Endothelial cell of umbilical vein (primary cell): Measurements from ENCODE around the gene CCNC. TPM values are rescaled to one million over a fixed set of nuclear protein-coding genes. Genes with fewer than 3 reads are reported as not detected.

Experiments
- BruUV-seq: library from RNA; stranded (reverse); fragments of 400-500 nt; replicated peaks from 2 replicates; lab custom pipeline; 2021; lab: Mats Ljungman, UMichigan
- CTCF ChIA-PET: fragments of 300-600, 350-600 bp; sonication (Branson Sonifier 250); formaldehyde crosslinking; loops from one replicate; lab custom pipeline; 2021; ENCODE audit warnings: antibody characterized with exemption, inconsistent platforms; lab: Charles Lee
- POLR2A ChIA-PET: fragments of 300-600, 350-600 bp; sonication (Branson Sonifier 250); formaldehyde crosslinking; loops from one replicate; lab custom pipeline; 2021; ENCODE audit warnings: antibody characterized with exemption, inconsistent platforms; lab: Charles Lee
- DNase-seq: peaks from one replicate; pipeline ENCODE4 v3.0.0-alpha.2; 2011; ENCODE audit warnings: low read depth, low spot score
- FAIRE-seq: peaks from 2 replicates; lab custom pipeline; 2011; peaks lifted over from hg19 to GRCh38; lab: Jason Lieb, UNC
- H2AFZ ChIP-seq: 2 replicates; pipeline ENCODE4 v1.6.0; 2012; ENCODE audit warnings: low read depth, low read length, control low read depth, inconsistent platforms
- H3K27ac ChIP-seq: 2 replicates; pipeline ENCODE4 v1.5.1; 2011; ENCODE audit warnings: low read depth, mild to moderate bottlenecking, control low read depth, low read length, moderate library complexity; ENCODE audit not compliant: insufficient read depth
- H3K27me3 ChIP-seq, 2 experiments: 2 replicates each; pipeline versions ENCODE4 v1.6.0 to v1.6.1; 2011; ENCODE audit warnings: low read length in 2 of 2, mixed read lengths in 1 of 2; ENCODE audit not compliant: control insufficient read depth in 2 of 2, insufficient read depth in 2 of 2
- H3K36me3 ChIP-seq, 2 experiments: 2 replicates in 1 of 2; 3 replicates in 1 of 2; pipeline ENCODE4 v1.5.1; 2011; ENCODE audit warnings: low read length in 2 of 2, mild to moderate bottlenecking in 1 of 2, moderate library complexity in 1 of 2; ENCODE audit not compliant: control insufficient read depth in 2 of 2, insufficient read depth in 2 of 2; ENCODE audit errors: extremely low read depth in 1 of 2
- H3K4me1 ChIP-seq: 3 replicates; pipeline ENCODE4 v1.5.1; 2011; ENCODE audit warnings: mild to moderate bottlenecking, low read length; ENCODE audit not compliant: control insufficient read depth, insufficient read depth; ENCODE audit errors: extremely low read depth
- H3K4me2 ChIP-seq: 2 replicates; pipeline ENCODE4 v1.6.1; 2011; ENCODE audit warnings: low read length, control low read depth, mixed read lengths; ENCODE audit not compliant: insufficient read depth
- H3K4me3 ChIP-seq, 3 experiments: fragments of 200-600 bp in 1 of 3; sonication (generic), shearing (Covaris generic) in 1 of 3; replicated peaks in 1 of 3; 2 replicates each; pipeline ENCODE4 v1.5.1; 2011 to 2016; ENCODE audit warnings: control low read depth in 3 of 3, low read length in 3 of 3, mild to moderate bottlenecking in 2 of 3, inconsistent platforms in 1 of 3, low read depth in 1 of 3, moderate library complexity in 1 of 3; ENCODE audit not compliant: insufficient read depth in 1 of 3
- H3K79me2 ChIP-seq: 2 replicates; pipeline ENCODE4 v1.6.0; 2012; ENCODE audit warnings: low read length, inconsistent platforms; ENCODE audit not compliant: control insufficient read depth, insufficient read depth
- H3K9ac ChIP-seq: replicated peaks from 2 replicates; pipeline ENCODE3; 2011; ENCODE audit warnings: low read length, control low read depth; ENCODE audit not compliant: insufficient read depth; ENCODE audit errors: extremely low read depth
- H3K9me1 ChIP-seq: replicated peaks from 3 replicates; pipeline ENCODE4 v1.6.0; 2011; ENCODE audit warnings: mild to moderate bottlenecking, low read length; ENCODE audit not compliant: control insufficient read depth, insufficient read depth; ENCODE audit errors: extremely low read depth
- H3K9me3 ChIP-seq: replicated peaks from 2 replicates; pipeline ENCODE4 v1.5.1; 2012; ENCODE audit warnings: low read length, inconsistent platforms; ENCODE audit not compliant: control insufficient read depth, insufficient read depth
- H4K20me1 ChIP-seq: replicated peaks from 2 replicates; pipeline ENCODE3; 2011; ENCODE audit warnings: mild to moderate bottlenecking, low read length; ENCODE audit not compliant: control insufficient read depth, insufficient read depth; ENCODE audit errors: extremely low read depth
- EZH2 ChIP-seq: IDR thresholded peaks from 2 replicates; pipeline ENCODE4 v1.6.1; 2012; ENCODE audit warnings: borderline replicate concordance, low read depth, mild to moderate bottlenecking, moderate library complexity, low read length, inconsistent platforms; ENCODE audit not compliant: severe bottlenecking
- FOS ChIP-seq: IDR thresholded peaks from 2 replicates; pipeline ENCODE4 v1.6.1; 2011; ENCODE audit warnings: mild to moderate bottlenecking, low read length, moderate library complexity, borderline replicate concordance; ENCODE audit not compliant: insufficient read depth
- GATA2 ChIP-seq: IDR thresholded peaks from 2 replicates; pipeline ENCODE4 v1.7.0; 2011; ENCODE audit warnings: low read depth, mild to moderate bottlenecking, moderate library complexity, mixed read lengths, low read length; ENCODE audit not compliant: insufficient read length, insufficient read depth
- JUN ChIP-seq: IDR thresholded peaks from 2 replicates; pipeline ENCODE4 v1.6.1; 2011; ENCODE audit warnings: borderline replicate concordance, low read depth; ENCODE audit not compliant: insufficient read length, insufficient read depth
- MYC ChIP-seq: IDR thresholded peaks from one replicate; pipeline ENCODE4 v1.6.1; 2011; ENCODE audit warnings: mild to moderate bottlenecking, low read depth, low read length
- POLR2A ChIP-seq: IDR thresholded peaks from 2 replicates; pipeline ENCODE4 v1.6.1; 2012; ENCODE audit warnings: low read depth, mild to moderate bottlenecking, control low read depth, low read length
- POLR2AphosphoS5 ChIP-seq: IDR thresholded peaks from 2 replicates; pipeline ENCODE4 v1.6.1; 2012; ENCODE audit warnings: low read depth, mild to moderate bottlenecking, control low read depth, low read length, moderate library complexity; ENCODE audit not compliant: insufficient read depth
- dilution Hi-C: fragments of 300-500 bp; cut with MboI; formaldehyde crosslinking; loops from one replicate; pipeline ENCODE4 v1.15.0; 2019; ENCODE audit warnings: low sequenced_read_pairs; ENCODE audit not compliant: extremely low pct_ligation_motif_present
- intact Hi-C: fragments of 100-400 bp; cut with micrococcal nuclease; formaldehyde crosslinking; loops from one replicate; pipeline ENCODE4 v1.10.0; 2022
- polyA plus RNA-seq, 4 experiments: library from polyadenylated mRNA; depleted of rRNA in 3 of 4; stranded (reverse) in 3 of 4; unstranded in 1 of 4; fragments of >200 nt; gene quantifications; 2 replicates each; pipeline versions ENCODE4 v1.2.1 to v1.2.3, GENCODE V29; 2011 to 2012; ENCODE audit warnings: missing spikeins in 1 of 4
- total RNA-seq: library from RNA; stranded (reverse); gene quantifications from 2 replicates; pipeline ENCODE4 v1.2.3, GENCODE V29; 2021
- TF ChIP-seq, protein P1 (sequence below): IDR thresholded peaks from 2 replicates; pipeline ENCODE4 v1.6.1; 2011; ENCODE audit not compliant: insufficient read depth, insufficient read length
- TF ChIP-seq, protein P2 (sequence below), 2 donors: IDR thresholded peaks; 1 replicate in 1 of 2; 2 replicates in 1 of 2; pipeline ENCODE4 v1.5.1; 2011; ENCODE audit warnings: low read length in 2 of 2, mild to moderate bottlenecking in 2 of 2, moderate library complexity in 2 of 2, control low read depth in 1 of 2, inconsistent platforms in 1 of 2, low read depth in 1 of 2; ENCODE audit not compliant: insufficient read depth in 1 of 2; ENCODE audit errors: extremely low read depth in 1 of 2

The CCNC gene
- total and polyA plus RNA-seq, 2 donors (not counting 3 experiments of a cell fraction or from before 2014, with no cell fraction given) = 18.2 to 53.5 TPM

DNA sequence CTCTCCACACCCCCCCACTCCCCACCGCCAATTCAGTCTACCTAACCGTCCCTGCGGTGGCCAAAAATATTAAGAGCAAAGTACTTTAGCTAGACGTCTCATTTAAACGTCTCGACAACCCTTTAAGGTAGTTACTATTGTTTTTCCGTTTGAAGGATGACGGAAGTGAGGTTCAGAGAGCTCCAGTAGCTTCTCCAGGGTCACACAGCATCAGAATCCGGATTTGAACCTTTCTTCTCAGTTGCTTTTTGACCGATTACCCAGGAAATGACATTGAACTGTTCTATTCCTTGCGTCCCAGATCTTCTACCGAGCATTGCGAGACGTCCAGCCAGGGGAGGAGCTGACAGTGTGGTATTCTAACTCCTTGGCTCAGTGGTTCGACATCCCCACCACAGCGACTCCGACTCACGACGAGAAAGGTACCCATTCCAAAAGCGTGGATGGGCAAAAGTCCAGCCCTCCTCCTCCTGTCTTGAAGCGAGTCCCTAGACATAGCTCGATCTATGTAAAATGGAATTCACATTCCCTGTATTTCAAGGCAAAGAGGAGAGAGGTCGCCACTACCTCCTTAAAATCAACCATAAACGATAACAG lies 40.5 kb upstream of the CCNC start:
- FAIRE-seq (no peak), DNase-seq (no peak)
- Histone ChIP-seq H3K4me3 (no peak overlapping the region), H3K4me1 (peaks cover 4% of the 10 kb centered on the region), H2AFZ (no peak overlapping the region), H3K27me3 (peaks cover 85 to 98% of the 10 kb centered on the region in 2 experiments), H3K36me3 (no peaks in the 10 kb centered on the region), H3K27ac (no peak overlapping the region), H3K9me3 (no peaks in the 10 kb centered on the region), H3K9me1 (no peaks in the 10 kb centered on the region), H3K9ac (no peak overlapping the region), H3K4me2 (no peak overlapping the region), H4K20me1 (no peaks in the 10 kb centered on the region), H3K79me2 (no peaks in the 10 kb centered on the region)
- BruUV-seq = no TSS peak
- TF ChIP-seq GATA2 = no peak
- TF ChIP-seq, protein P1, sequence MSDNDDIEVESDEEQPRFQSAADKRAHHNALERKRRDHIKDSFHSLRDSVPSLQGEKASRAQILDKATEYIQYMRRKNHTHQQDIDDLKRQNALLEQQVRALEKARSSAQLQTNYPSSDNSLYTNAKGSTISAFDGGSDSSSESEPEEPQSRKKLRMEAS = no peak
- TF ChIP-seq, protein P2, sequence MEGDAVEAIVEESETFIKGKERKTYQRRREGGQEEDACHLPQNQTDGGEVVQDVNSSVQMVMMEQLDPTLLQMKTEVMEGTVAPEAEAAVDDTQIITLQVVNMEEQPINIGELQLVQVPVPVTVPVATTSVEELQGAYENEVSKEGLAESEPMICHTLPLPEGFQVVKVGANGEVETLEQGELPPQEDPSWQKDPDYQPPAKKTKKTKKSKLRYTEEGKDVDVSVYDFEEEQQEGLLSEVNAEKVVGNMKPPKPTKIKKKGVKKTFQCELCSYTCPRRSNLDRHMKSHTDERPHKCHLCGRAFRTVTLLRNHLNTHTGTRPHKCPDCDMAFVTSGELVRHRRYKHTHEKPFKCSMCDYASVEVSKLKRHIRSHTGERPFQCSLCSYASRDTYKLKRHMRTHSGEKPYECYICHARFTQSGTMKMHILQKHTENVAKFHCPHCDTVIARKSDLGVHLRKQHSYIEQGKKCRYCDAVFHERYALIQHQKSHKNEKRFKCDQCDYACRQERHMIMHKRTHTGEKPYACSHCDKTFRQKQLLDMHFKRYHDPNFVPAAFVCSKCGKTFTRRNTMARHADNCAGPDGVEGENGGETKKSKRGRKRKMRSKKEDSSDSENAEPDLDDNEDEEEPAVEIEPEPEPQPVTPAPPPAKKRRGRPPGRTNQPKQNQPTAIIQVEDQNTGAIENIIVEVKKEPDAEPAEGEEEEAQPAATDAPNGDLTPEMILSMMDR (IDR thresholded peaks at IDR 0.05; ENCODE audit: extremely low read depth in 1 of 2, insufficient read depth in 1 of 2, low read depth in 1 of 2, low read length in 2 of 2) = no peak
- no peak for TF ChIP-seq EZH2
- no peak for TF ChIP-seq JUN
- TF ChIP-seq POLR2A = no peak
- no peak for TF ChIP-seq MYC
- no peak for TF ChIP-seq FOS
- no peak for TF ChIP-seq POLR2AphosphoS5
- dilution Hi-C loops = no loop called here
- ChIA-PET POLR2A (no interaction called here), CTCF (interaction anchor here (0.8 to 2.2 kb wide), 6 partner anchors 8 to 141 kb away, joined by 3 to 5 read pairs (median 4); no protein-coding TSS in a partner anchor)
- intact Hi-C loops = loop anchor here (10.0 kb wide), 1 partner anchor 856 kb away; the partner anchor contains the start of gene SIM1
